Tibial nerve (tissue), 4 donors: Measurements from ENCODE around the gene C1QTNF6. TPM values are rescaled to one million over a fixed set of nuclear protein-coding genes. Genes with fewer than 3 reads are reported as not detected.

Experiments
- DNase-seq, 2 donors: peaks; one replicate each; pipeline ENCODE4 v3.0.0-alpha.2; 2019; ENCODE audit warnings: low spot score in 2 of 2
- H3K27ac ChIP-seq, 4 donors: fragments of 200-600 bp; sonication (generic) in 3 of 4; one replicate each; pipeline ENCODE4 v1.5.1; 2017 to 2019; ENCODE audit warnings: mild to moderate bottlenecking in 1 of 4
- H3K27me3 ChIP-seq, 2 donors: fragments of 200-600 bp; sonication (generic) in 1 of 2; one replicate each; pipeline versions ENCODE4 v1.5.1 to v1.6.0; 2017 to 2019
- H3K36me3 ChIP-seq, 3 donors: fragments of 200-600 bp; sonication (generic); one replicate each; pipeline ENCODE4 v1.5.1; 2018 to 2019
- H3K4me1 ChIP-seq, 4 donors: fragments of 200-600 bp; sonication (generic) in 3 of 4; one replicate each; pipeline ENCODE4 v1.5.1; 2017 to 2019
- H3K4me3 ChIP-seq, 4 donors: fragments of 200-600 bp; sonication (generic) in 3 of 4; one replicate each; pipeline ENCODE4 v1.5.1; 2017 to 2019; ENCODE audit warnings: mild to moderate bottlenecking in 1 of 4, moderate library complexity in 1 of 4
- H3K9me3 ChIP-seq, 4 donors: fragments of 200-600 bp; sonication (generic) in 3 of 4; one replicate each; pipeline ENCODE4 v1.5.1; 2017 to 2019
- EP300 ChIP-seq, 2 donors: sonication (generic); formaldehyde crosslinking; IDR thresholded peaks; one replicate each; pipeline ENCODE4 v1.6.1; 2017; ENCODE audit warnings: antibody characterized with exemption in 2 of 2, mild to moderate bottlenecking in 1 of 2
- POLR2A ChIP-seq, 2 donors: fragments of 450-650 bp; IDR thresholded peaks; one replicate each; pipeline ENCODE4 v1.6.1; 2017; ENCODE audit warnings: antibody characterized with exemption in 2 of 2, mild to moderate bottlenecking in 2 of 2, moderate library complexity in 2 of 2
- WGBS, 2 donors: methylation state at CpG; one replicate each; pipeline ENCODE4 v1.1.5; 2018; 5-methylcytosine and 5-hydroxymethylcytosine counted together
- total RNA-seq, 4 donors: library from RNA; depleted of rRNA; stranded (reverse); fragments of >200 nt; gene quantifications; one replicate each; pipeline ENCODE4 v1.1.0, GENCODE V29; 2016
- TF ChIP-seq, protein P1 (sequence below), 5 experiments: fragments of 200-600 bp in 3 of 5; fragments of 450-650 bp in 2 of 5; sonication (generic) in 3 of 5; IDR thresholded peaks; one replicate each; pipeline ENCODE4 v1.5.1; 2016 to 2019; ENCODE audit warnings: antibody characterized with exemption in 5 of 5, mild to moderate bottlenecking in 3 of 5, moderate library complexity in 2 of 5

Gene C1QTNF6
- total RNA-seq, 4 donors from 2014 or later, result 2.6 to 3.9 (median 3.4) TPM

DNA sequence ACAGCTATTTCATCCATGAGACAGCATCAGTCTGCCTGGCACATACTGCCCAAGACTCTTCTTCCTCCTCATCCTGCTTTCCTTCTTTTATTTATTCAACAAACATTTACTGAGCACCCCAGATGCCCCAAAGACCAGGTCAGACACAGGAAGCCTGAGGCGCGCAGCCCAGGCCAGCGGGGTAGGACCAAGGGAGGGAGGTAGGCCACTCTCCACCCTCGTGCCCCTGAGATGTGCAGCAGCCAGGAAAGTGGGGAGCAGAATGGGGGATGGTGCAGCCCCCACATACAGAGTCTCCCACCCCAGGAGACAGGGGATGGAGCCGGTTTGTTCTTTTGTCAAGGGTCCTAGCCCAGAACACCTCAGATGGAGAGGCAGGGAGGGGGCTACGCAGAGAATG, 34.1 kb downstream of the C1QTNF6 start:
- no peak overlapping the region for H3K4me3 ChIP-seq
- no peak for DNase-seq
- no peaks in the 10 kb centered on the region for H3K4me1 ChIP-seq
- no peak overlapping the region for H3K27ac ChIP-seq
- WGBS, 2 donors, result 81 to 91% methylated on average over 6 of the region's 6 CpGs
- no peaks in the 10 kb centered on the region for H3K27me3 ChIP-seq
- H3K36me3 ChIP-seq, result no peaks in the 10 kb centered on the region
- peaks cover 0 to 26% (median 0%) of the 10 kb centered on the region in 4 donors for H3K9me3 ChIP-seq
- TF ChIP-seq, protein P1, sequence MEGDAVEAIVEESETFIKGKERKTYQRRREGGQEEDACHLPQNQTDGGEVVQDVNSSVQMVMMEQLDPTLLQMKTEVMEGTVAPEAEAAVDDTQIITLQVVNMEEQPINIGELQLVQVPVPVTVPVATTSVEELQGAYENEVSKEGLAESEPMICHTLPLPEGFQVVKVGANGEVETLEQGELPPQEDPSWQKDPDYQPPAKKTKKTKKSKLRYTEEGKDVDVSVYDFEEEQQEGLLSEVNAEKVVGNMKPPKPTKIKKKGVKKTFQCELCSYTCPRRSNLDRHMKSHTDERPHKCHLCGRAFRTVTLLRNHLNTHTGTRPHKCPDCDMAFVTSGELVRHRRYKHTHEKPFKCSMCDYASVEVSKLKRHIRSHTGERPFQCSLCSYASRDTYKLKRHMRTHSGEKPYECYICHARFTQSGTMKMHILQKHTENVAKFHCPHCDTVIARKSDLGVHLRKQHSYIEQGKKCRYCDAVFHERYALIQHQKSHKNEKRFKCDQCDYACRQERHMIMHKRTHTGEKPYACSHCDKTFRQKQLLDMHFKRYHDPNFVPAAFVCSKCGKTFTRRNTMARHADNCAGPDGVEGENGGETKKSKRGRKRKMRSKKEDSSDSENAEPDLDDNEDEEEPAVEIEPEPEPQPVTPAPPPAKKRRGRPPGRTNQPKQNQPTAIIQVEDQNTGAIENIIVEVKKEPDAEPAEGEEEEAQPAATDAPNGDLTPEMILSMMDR (IDR thresholded peaks at IDR 0.05), result no peak
- no peak for TF ChIP-seq POLR2A (IDR thresholded peaks at IDR 0.05)
- no peak for TF ChIP-seq EP300 (IDR thresholded peaks at IDR 0.05)

DNA sequence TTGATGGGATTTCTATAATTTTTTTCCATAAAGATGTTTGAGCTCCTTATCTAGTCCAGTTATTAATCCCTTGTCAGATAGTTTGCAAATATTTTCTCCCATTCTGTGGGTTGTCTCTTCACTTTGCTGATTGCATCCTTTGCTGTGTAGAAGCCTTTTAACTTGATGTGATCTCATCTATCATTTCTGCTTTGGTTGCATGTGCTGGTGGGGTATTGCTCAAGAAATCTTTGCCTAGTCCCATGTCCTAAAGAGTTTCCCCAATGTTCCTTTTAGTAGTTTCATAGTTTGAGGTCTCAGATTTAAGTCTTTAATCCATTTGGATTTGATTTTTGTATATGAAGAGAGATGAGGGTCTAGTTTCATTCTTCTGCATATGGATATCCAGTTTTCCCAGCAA, 36.6 kb downstream of the C1QTNF6 start:
- peaks cover 0 to 26% (median 0%) of the 10 kb centered on the region in 4 donors for H3K9me3 ChIP-seq
- no peak for DNase-seq
- no peaks in the 10 kb centered on the region for H3K4me1 ChIP-seq
- H3K4me3 ChIP-seq, result no peak overlapping the region
- H3K27me3 ChIP-seq, result peaks cover 0 to 5% of the 10 kb centered on the region in 2 donors
- H3K36me3 ChIP-seq, result no peaks in the 10 kb centered on the region
- TF ChIP-seq POLR2A (IDR thresholded peaks at IDR 0.05) (no peak), EP300 (IDR thresholded peaks at IDR 0.05) (no peak)
- TF ChIP-seq, protein P1 (IDR thresholded peaks at IDR 0.05), result no peak
- no peak overlapping the region for H3K27ac ChIP-seq

DNA sequence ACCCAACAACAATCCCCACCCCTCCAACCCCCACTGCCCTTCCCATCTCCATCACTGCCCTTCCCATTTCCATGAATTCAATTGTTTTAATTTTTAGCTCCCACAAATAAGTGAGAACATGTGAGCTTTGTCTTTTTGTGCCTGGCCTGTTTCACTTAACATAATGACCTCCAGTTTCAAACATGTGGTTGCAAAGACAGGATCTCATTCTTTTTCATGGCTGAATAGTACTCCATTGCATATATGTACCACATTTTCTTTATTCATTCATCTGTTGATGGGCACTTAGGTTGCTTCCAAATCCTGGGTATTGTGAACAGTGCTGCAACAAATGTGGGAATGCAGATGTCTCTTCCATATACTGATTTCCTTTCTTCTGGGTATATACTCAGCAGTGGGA, 37.3 kb downstream of the C1QTNF6 start:
- Histone ChIP-seq H3K36me3 (no peaks in the 10 kb centered on the region), H3K27ac (no peak overlapping the region), H3K27me3 (peaks cover 0 to 5% of the 10 kb centered on the region in 2 donors), H3K4me3 (no peak overlapping the region), H3K9me3 (peaks cover 0 to 24% (median 0%) of the 10 kb centered on the region in 4 donors), H3K4me1 (no peaks in the 10 kb centered on the region)
- no peak for DNase-seq
- TF ChIP-seq, protein P1 (IDR thresholded peaks at IDR 0.05), result no peak
- TF ChIP-seq POLR2A (IDR thresholded peaks at IDR 0.05), result no peak
- no peak for TF ChIP-seq EP300 (IDR thresholded peaks at IDR 0.05)

DNA sequence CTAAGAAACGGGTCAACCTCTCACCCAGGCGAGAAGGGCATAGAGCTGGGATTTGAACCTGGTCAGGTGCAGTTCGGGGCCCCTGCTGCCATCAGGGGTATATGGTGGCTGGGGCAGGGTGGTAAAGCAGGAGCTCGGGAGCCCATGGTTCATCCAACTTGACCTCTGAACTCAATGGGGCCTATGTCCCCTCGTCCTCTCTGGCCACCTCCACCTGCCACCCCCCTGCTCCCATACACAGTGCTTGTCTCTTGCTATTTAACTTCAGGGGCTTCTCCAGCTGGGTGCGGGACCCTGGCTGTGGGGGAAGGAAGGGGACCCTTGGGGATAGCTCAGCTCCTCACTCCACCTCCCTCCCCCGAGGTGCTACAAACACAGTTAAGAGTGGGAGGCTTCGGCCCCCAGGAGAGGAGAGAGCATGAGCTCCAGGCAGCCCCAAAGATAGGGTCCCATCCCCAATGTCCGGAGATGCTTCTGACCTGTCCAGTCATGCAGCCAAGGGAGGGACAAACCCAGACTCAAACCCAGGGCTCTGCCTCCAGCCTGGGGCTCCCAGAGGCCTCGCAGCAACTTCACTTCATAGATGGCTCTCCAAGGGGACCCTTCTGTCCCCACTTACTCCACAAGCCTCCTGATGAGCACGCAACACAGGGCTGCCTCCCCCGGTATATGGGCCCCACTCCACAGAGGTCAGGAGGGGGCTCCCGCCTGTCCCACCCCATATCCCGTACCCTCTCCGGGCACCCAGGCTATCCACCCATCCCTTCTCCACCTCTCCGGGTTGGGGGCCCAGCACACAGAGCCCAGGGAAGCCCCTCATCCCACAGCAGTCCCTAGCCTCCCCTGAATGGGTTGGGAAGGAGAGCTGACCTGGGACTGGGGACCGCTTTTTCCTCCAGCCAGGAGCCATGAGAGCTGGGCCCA, 39.0 kb downstream of the C1QTNF6 start:
- Histone ChIP-seq H3K27me3 (peaks cover 0 to 20% of the 10 kb centered on the region in 2 donors), H3K27ac (peak overlapping the region in 1 of 4 donors; percentile 50), H3K4me1 (peaks cover 0 to 4% (median 2%) of the 10 kb centered on the region in 4 donors), H3K4me3 (peak overlapping the region in 1 of 4 donors; percentile 26), H3K9me3 (peaks cover 0 to 16% (median 0%) of the 10 kb centered on the region in 4 donors), H3K36me3 (no peaks in the 10 kb centered on the region)
- TF ChIP-seq, protein P1 (IDR thresholded peaks at IDR 0.05), result no peak
- TF ChIP-seq EP300 (IDR thresholded peaks at IDR 0.05) (no peak), POLR2A (IDR thresholded peaks at IDR 0.05) (no peak)
- DNase-seq, result no peak
- 78 to 85% methylated on average over 17 of the region's 17 CpGs for WGBS, 2 donors

DNA sequence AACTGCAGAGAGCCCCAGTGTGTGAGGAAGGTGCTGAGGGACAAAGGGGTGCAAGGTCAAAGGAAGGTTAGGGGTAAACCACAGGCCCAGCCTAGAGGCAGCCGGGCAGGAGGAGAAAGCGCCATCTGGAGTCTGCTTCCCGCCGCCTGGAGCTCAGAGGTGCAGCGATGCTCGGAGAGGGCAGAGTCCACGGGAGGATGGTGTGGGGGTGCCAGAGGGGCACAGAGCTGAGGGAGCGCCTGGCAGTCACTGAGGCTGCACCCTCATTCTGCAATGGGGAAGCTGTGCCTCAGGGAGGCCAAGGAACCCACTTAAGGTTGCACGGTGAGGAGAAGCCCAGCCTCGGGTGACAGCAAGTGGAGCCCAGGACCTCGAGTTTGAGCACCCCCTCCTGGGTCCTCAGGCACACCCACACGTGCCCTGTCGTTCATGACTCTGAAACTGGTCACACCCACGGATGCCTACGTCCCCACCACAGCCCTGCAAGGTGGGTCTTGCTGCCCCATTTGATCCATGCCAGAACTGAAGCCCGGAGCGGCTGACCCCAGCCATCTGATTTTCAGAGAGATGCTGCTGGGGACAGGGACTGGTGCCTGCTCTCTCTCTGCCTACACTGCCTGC, 39.9 kb downstream of the C1QTNF6 start:
- Histone ChIP-seq H3K27ac (no peak overlapping the region), H3K4me1 (peaks cover 0 to 4% (median 2%) of the 10 kb centered on the region in 4 donors), H3K9me3 (peaks cover 0 to 16% (median 0%) of the 10 kb centered on the region in 4 donors), H3K36me3 (no peaks in the 10 kb centered on the region), H3K4me3 (no peak overlapping the region), H3K27me3 (peaks cover 0 to 21% of the 10 kb centered on the region in 2 donors)
- WGBS, 2 donors, result 50 to 74% methylated on average over 13 to 17 of the region's 17 CpGs
- TF ChIP-seq POLR2A (IDR thresholded peaks at IDR 0.05) (no peak), EP300 (IDR thresholded peaks at IDR 0.05) (no peak)
- TF ChIP-seq, protein P1 (IDR thresholded peaks at IDR 0.05), result no peak
- DNase-seq, result no peak
